H54 (cell line): ENCODE measurements around the gene HYOU1.
"Not testable (repeated sequence)": the region's sequence is repeated elsewhere in the genome, so short reads cannot be mapped to it uniquely, and the experiment has no call there.

Experiments
- DNase-seq: peaks from one replicate; pipeline ENCODE4 v3.0.0; 2011; ENCODE audit warnings: low spot score, mixed read lengths; ENCODE audit not compliant: insufficient read length
- FAIRE-seq: peaks from 3 replicates; lab custom pipeline; 2011; peaks lifted over from hg19 to GRCh38; lab: Jason Lieb, UNC
- POLR2A ChIP-seq: IDR thresholded peaks from 2 replicates; pipeline ENCODE4 v1.6.1; 2011; ENCODE audit warnings: low read depth, mild to moderate bottlenecking, low read length

HYOU1 gene

GRCh38 chr11:119067371-119068222, 10.6 kb upstream of the HYOU1 start, which contains the start of gene VPS11:
TSS of gene VPS11 (plus strand) at chr11:119067818. CDS start at chr11:119067824, 6 bp downstream.
- FAIRE-seq (no peak), DNase-seq (peak; percentile 88)
- 0 out of 2 replicates have a peak, but pooled peaks have one; percentile 48 for TF ChIP-seq POLR2A

GRCh38 chr11:119065369-119065768, 8.4 kb upstream of the HYOU1 start:
- FAIRE-seq, result no peak

GRCh38 chr11:119062779-119063178, 5.8 kb upstream of the HYOU1 start:
- DNase-seq, result no peak
- TF ChIP-seq POLR2A, result no peak
- FAIRE-seq, result no peak

More at GRCh38 chr11:119065369-119065768, 8.4 kb upstream of the HYOU1 start:
- TF ChIP-seq POLR2A, result no peak
- DNase-seq, result no peak

- no peak for TF ChIP-seq POLR2A
- FAIRE-seq, result no peak
- DNase-seq, result no peak
Observed at GRCh38 chr11:119061256-119061655, 4.3 kb upstream of the HYOU1 start.

GRCh38 chr11:119059128-119059527, 2.1 kb upstream of the HYOU1 start:
- not testable (repeated sequence) for DNase-seq, FAIRE-seq

GRCh38 chr11:119056421-119056999, 495 bp downstream of the HYOU1 start:
- DNase-seq, result peak; percentile 15
- no peak for TF ChIP-seq POLR2A
- no peak for FAIRE-seq

GRCh38 chr11:119055901-119056300, 1.1 kb downstream of the HYOU1 start:
- DNase-seq, result no peak
- TF ChIP-seq POLR2A, result no peak
- FAIRE-seq, result no peak

- DNase-seq (no peak), FAIRE-seq (no peak)
- TF ChIP-seq POLR2A, result no peak
Observed at GRCh38 chr11:119054418-119054817, 2.6 kb downstream of the HYOU1 start.

- no peak for TF ChIP-seq POLR2A
- DNase-seq (no peak), FAIRE-seq (no peak)
Observed at GRCh38 chr11:119052163-119052814, 4.7 kb downstream of the HYOU1 start.

- DNase-seq, result no peak
- TF ChIP-seq POLR2A, result no peak
- no peak for FAIRE-seq
Observed at GRCh38 chr11:119051440-119052162, 5.4 kb downstream of the HYOU1 start.

- no peak for FAIRE-seq
- DNase-seq, result no peak
- no peak for TF ChIP-seq POLR2A
Observed at GRCh38 chr11:119049081-119049480, 7.9 kb downstream of the HYOU1 start.

GRCh38 chr11:119048644-119049043, 8.4 kb downstream of the HYOU1 start:
- FAIRE-seq (no peak), DNase-seq (no peak)
- no peak for TF ChIP-seq POLR2A

- DNase-seq, result no peak
Observed at GRCh38 chr11:119047205-119047604, 9.8 kb downstream of the HYOU1 start.

More at GRCh38 chr11:119047205-119047604, 9.8 kb downstream of the HYOU1 start:
- no peak for FAIRE-seq
- no peak for TF ChIP-seq POLR2A
